Activated CD4-positive, alpha-beta T cell treated with anti-CD3 and anti-CD28 coated beads for 4 hours (primary cell): ENCODE measurements around the gene PYGO2.

Experiments used
- DNase-seq, 2 donors: peaks; one replicate each; pipeline ENCODE4 v3.0.0-alpha.2; 2020

PYGO2 gene

GRCh38 chr1:154961207-154962155 is at the start of gene PYGO2:
Gene PYGO2, minus strand, starts transcription at chr1:154961782. Its CDS starts 206 bp downstream, at chr1:154961576.
- peak; percentile 71 to 80 for DNase-seq

DNA sequence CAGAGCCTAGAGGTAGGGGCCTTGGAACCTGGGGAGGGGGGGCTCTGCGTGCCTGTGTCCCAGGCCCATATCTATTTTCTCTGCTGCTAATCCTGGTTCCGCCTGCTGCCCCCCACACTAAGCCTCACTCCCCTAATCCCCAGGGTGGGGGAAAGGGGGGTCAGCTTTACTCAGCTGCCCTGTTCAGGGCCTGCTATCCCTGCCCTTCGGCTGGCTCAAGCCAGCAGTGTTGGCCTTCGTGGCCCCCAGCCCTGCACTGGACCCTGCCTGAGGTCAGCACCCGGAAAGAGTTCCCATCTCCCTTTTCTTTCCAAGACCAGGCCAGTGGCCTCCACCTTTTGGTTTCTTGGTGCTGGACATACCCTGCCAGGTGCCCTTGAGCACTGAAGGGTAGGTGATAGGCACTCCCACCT is 49.4 kb upstream of the PYGO2 start:
- no peak for DNase-seq

DNA sequence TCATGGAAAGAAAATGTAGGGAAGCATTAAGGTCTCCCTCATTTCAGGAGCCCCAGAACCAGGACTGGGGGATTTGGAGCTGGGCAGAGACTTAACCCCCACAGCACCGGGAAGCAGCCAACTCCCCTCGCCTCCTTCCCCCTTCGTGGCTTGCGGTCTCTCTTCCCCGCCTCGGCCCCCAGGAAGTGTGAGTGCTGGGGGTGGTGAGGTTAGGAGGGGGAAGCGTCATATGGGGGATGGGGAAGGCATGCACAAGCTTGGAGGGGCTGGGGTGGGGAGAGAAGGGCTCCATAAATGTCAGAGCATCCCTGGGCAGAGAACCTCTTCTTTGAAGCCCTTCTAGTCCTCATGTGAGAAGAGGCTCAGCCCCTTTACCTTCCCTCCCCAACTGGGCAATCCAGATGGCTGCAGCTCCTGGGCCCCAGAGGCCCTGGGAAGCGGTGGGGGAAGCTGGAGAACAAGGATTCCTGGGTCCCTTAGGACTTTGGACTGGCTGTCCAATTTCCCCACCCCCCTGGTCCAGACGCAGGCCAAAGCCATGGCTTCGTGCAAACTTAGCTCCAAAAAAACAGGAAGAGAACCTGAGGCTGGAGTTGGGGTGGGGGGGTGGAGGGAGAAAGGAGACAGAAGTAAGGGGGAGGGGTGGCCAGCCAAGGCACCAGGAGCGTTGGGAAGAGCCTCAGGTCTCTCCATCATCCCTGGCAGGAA is 48.8 kb upstream of the PYGO2 start:
- peak in 1 of 2 donors; percentile 45 for DNase-seq

DNA sequence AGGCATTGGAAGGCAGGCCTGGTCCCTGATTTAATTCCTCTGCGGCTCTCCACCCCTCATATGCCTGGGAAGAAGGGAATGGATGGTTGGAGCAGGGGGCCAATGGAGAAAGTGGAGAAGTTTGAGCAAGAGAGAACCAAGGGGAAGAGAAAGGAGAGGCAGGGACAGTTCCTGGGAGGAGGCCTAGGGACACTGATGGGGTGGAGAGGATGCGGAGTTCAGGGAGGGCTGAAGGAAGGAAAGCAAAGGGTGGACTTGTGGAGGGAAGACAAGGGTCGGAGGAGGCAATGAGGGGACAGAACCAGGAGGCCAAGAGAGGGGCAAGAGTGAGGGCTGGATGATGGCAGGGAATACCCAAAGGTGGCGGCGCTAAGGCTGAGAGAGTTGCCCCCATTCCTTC is 48.2 kb upstream of the PYGO2 start:
- no peak for DNase-seq

DNA sequence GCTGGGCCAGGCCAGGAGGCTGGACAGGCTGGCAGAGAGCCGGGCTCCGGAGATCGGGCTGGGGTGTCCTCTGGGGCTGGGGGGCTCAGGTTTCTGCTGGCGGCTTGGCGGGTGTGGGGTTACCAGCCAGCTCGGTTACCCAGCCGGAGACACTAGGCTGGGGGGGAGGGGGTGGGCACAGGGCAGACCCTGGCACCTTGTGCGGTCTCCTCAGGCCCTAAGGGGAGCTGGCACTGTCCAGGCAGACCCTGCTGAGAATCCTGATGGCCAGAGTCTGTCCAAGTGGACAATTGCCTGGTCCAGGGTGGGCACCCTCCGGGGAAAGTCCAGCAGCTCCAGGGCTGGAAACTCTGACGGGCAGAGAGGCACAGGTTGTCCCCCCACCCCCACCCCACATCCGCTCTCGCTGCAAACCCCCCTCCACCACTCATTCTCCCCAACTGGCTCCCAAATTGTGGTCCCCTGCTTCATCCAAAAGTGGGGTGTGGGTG is 47.7 kb upstream of the PYGO2 start:
- DNase-seq = peak in 1 of 2 donors; percentile 44

GRCh38 chr1:155008015-155008941 is 46.7 kb upstream of the PYGO2 start:
- peak; percentile 70 to 74 for DNase-seq

GRCh38 chr1:155007251-155007828 is 45.8 kb upstream of the PYGO2 start:
- no peak for DNase-seq

DNA sequence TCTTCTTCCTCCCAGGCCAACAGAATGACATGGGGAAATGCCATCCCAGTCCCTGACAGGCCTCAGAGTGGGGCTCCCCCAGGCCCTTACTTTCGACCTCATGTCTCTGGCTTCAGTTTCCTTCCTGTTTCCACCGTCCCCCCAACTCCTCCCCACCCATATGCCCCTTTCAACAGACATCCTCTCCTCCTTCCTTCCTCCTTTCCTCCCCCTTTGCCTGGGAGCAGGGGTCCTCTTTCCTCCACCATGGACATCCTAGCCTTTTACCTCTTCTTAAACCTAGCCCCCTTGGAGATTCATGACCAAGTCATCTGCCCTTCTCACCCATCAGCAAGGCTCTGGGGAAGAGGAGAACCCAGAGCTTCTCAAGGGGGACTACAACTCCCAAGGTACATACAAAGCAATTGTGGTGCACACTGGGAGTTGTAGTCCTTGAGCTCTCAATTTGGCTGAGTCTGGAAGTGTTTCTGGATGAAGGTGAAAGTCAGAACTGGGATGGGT is 45.1 kb upstream of the PYGO2 start:
- peak; percentile 29 to 53 for DNase-seq

GRCh38 chr1:155005076-155006011 is 43.8 kb upstream of the PYGO2 start:
- peak in 1 of 2 donors; percentile 33 for DNase-seq

DNA sequence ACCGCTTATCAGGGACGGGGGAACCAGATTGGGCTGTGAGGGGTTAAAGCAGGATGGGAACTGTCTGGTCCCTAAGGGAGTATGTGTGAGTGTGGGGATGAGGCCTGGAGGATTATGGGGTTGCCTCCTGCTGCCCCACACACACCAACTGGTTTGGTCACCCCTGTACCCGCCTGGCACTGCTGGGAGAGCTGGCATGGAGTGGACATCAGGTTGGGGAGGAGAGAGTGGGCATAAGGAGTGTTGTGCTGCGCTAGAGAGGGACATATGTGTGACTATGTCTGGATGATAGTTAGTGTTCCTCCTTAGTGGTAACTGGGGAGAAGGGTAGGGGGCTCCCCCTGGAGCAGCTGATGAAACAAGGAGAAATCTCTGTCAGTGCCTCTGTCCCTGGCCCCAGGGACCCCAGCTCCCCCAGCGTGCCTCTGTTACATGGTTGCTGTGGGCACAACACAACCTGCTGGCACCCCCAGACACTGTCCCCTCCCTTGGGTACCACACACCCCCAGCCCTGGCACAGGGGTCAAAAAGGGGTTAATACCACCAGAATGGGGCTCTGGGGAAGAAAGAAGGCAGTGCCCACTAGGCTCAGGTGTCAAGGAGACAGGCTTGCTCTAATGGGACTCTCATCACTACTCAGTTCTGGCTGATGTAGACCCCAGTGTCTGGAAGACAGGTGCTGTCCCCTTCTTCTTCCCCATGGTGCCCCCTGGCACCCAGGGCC is 42.9 kb upstream of the PYGO2 start:
- DNase-seq = no peak

DNA sequence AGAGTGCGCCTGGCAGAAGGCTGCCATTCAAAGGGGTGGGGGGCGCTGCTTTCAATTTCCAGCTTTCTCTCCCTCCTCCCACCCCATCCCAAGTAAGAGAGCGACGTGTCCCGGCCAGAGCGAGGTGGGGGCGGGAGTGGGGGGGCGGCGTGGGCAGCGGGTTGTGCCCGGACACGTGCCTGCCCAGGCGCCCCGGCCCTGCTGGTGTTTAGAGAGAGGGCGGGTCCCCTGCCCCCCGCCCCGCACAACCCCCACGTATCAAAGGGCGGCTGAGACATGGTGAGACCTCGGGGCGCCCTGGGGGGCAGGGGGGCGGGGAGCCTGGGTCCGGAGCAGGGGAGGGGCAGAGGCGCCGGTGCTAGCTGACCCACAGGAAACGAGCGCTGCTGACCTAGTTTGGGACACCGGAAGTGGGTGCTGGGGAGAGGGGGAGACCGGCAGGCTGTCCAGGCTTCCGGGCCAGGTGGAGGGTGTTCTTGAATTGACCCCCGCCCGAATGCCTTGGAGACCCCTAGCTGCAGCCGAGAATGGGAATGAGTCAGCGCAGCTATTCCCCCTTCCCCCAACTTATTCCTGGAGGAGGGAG is 42.3 kb upstream of the PYGO2 start:
- peak in 1 of 2 donors; percentile 17 for DNase-seq

DNA sequence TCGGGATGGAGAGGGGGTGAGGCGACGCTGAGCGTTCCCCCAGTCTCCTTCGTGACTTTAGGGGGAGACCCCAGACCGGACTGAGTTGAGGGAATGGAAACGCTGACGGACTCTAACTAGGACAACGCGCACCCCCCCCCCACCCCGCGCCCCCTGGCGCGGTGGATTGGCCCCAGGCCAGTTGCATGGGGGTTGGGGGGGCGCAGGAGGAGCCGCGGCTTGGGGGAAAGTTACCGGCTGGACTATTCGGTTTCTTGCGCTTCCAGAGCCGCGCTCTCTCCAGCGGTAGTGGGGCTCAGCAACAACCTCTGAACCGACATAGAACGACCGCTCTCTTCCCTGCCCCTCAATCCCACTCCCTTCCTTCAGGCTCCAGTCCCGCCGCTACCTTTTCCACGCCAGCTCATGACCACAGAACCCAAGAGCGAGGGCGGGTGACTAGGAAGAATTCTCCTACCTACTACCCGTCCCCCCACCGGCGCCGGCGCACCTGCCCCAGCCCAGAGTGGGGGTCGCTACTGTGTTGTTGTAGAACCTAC is 41.7 kb upstream of the PYGO2 start:
- DNase-seq = peak in 1 of 2 donors; percentile 26

- no peak for DNase-seq
Measured at GRCh38 chr1:155002464-155003226, 41.1 kb upstream of the PYGO2 start, which contains the start of gene ZBTB7B. Gene ZBTB7B, plus strand, starts transcription at chr1:155002802. Its CDS starts 11,859 bp downstream, at chr1:155014661.

DNA sequence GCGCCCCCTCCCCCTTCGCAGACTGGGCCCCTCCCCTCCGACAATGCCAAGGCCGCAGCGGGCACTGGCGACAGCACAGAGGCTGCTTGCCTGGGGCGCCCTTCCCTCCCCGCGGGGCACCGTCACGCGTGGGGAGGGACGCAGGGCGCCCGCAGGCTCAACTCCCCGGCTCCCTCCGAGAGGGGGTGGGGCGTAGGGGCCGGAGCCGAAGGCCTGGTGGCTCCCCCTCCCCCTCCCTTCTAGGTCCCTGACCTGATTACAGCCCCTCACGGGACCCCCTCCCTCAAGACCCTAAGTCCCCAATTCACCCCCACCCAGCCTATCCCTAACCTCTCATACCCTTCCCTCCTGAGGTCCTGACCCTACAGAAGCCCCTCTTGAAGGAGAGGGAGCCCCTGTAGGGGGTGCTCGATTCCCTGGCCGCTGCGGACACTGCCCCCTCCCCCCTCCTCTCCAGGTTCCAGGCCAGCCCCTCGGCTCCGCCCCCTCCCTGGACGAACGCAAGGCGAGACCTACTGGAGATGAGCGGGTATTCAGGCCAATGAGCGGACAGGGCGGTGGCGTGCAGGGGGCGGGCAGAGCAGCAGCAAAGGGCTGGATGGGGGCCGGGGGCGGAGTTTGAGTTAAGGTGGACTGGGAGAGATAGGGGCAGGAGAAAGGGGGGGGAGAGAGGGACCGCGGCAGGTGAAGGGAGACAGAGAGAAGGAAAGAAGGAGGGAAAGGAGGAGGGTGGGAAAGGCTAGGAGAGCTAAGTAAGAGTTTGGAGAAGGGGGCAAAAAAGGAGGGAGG is 40.3 kb upstream of the PYGO2 start:
- DNase-seq = peak; percentile 98 to 99

DNA sequence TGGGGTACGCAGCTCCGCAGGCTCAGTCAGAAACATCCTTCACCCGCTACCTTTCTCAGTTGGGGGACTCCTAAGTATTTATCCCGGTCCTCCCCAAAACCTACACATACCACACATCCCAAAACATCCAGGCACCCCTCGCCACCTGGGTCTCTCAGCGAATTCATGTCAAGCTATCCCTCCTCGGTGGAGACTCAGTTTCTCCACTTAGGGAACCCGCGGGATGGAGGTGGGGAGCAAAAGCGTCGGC is 39.8 kb upstream of the PYGO2 start:
- DNase-seq = no peak

DNA sequence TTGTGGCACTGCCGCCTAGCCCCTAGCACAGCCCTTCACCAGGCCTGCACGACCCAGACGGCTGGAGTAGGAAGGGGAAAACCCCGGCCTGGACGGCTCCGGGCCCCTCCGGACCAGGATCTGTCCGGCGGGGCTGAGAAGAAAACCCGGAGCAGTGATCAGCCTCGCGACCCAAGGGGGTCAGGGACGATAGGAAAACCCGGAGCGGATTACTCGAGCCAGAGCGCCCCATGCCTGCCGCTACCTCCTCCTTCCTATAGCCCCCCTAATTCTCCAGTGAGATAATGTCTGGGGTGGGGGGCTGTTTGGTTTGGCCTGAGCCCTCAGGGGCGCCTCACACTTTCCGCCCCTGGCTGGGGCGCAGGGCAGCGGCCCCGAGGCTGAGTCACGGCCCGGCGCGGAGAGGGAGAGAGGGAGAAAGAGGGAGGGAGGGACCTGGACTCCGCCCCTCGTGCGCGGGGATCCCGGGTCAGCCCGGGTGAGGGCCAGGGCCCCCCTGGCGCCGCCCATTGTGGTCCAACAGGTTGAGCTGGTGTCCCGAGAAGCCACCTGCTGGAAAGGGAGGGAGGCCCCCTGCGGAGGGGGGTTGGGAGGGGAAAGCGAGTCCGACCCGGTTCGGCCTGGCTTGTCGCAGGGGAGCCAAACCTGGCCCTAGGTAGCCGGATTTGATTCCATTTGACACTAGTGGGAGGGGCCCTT is 39.3 kb upstream of the PYGO2 start:
- DNase-seq = peak; percentile 72 to 80

DNA sequence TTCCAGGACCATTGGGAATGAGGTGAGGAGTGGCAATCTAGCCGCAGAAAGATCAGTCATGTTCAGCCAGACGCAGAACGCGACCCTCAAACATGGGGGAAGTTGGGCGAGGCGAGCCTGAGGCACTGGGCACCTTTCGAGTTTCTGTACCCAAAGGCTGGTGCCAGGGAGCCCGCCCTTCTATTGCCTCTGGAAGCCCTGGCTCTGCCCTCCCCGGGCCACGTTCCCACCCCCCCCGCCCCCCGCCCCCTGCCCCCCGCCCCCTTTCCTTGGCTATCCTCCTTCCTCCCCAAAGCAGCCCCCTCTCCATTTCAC is 38.8 kb upstream of the PYGO2 start:
- peak in 1 of 2 donors; percentile 25 for DNase-seq
